ENCODE results near the gene HIVEP1. TPM values are rescaled to one million over a fixed set of nuclear protein-coding genes. Genes with fewer than 3 reads are reported as not detected.

The HIVEP1 gene
- total and polyA plus RNA-seq, 2 of the 13 experiments (the other 11 are each of a cell fraction or from before 2014, with no cell fraction given) = 7.4 to 9.9 TPM

- TF ChIP-seq, protein P1, sequence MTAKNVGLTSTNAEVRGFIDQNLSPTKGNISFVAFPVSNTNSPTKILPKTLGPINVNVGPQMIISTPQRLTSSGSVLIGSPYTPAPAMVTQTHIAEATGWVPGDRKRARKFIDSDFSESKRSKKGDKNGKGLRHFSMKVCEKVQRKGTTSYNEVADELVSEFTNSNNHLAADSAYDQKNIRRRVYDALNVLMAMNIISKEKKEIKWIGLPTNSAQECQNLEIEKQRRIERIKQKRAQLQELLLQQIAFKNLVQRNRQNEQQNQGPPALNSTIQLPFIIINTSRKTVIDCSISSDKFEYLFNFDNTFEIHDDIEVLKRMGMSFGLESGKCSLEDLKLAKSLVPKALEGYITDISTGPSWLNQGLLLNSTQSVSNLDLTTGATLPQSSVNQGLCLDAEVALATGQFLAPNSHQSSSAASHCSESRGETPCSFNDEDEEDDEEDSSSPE (CRISPR knock-in tag; IDR thresholded peaks at IDR 0.05) = no peak
- TF ChIP-seq, protein P2, sequence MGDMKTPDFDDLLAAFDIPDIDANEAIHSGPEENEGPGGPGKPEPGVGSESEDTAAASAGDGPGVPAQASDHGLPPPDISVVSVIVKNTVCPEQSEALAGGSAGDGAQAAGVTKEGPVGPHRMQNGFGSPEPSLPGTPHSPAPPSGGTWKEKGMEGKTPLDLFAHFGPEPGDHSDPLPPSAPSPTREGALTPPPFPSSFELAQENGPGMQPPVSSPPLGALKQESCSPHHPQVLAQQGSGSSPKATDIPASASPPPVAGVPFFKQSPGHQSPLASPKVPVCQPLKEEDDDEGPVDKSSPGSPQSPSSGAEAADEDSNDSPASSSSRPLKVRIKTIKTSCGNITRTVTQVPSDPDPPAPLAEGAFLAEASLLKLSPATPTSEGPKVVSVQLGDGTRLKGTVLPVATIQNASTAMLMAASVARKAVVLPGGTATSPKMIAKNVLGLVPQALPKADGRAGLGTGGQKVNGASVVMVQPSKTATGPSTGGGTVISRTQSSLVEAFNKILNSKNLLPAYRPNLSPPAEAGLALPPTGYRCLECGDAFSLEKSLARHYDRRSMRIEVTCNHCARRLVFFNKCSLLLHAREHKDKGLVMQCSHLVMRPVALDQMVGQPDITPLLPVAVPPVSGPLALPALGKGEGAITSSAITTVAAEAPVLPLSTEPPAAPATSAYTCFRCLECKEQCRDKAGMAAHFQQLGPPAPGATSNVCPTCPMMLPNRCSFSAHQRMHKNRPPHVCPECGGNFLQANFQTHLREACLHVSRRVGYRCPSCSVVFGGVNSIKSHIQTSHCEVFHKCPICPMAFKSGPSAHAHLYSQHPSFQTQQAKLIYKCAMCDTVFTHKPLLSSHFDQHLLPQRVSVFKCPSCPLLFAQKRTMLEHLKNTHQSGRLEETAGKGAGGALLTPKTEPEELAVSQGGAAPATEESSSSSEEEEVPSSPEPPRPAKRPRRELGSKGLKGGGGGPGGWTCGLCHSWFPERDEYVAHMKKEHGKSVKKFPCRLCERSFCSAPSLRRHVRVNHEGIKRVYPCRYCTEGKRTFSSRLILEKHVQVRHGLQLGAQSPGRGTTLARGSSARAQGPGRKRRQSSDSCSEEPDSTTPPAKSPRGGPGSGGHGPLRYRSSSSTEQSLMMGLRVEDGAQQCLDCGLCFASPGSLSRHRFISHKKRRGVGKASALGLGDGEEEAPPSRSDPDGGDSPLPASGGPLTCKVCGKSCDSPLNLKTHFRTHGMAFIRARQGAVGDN (CRISPR knock-in tag; IDR thresholded peaks at IDR 0.05) = peak; percentile 12; the same call in 1 of the 2 replicates
- peak; percentile 9 for TF ChIP-seq YY1 (IDR thresholded peaks at IDR 0.05; ENCODE audit: insufficient read depth, insufficient replicate concordance, low read depth, low read length)
- TF ChIP-seq BATF2 (CRISPR knock-in tag; IDR thresholded peaks at IDR 0.05) = no peak
- no peak for TF ChIP-seq HOXA7 (CRISPR knock-in tag; IDR thresholded peaks at IDR 0.05)
- TF ChIP-seq ZNF329 (CRISPR knock-in tag; IDR thresholded peaks at IDR 0.05; ENCODE audit: low read depth) = peak; percentile 23; the same call in 1 of the 2 replicates
- TF ChIP-seq GATAD1 (CRISPR knock-in tag; IDR thresholded peaks at IDR 0.05) = no peak
- TF ChIP-seq ZNF75D (CRISPR knock-in tag; IDR thresholded peaks at IDR 0.05; ENCODE audit: borderline replicate concordance) = no peak
- no peak for TF ChIP-seq E2F1 (CRISPR knock-in tag; IDR thresholded peaks at IDR 0.05)
- TF ChIP-seq, protein P3, sequence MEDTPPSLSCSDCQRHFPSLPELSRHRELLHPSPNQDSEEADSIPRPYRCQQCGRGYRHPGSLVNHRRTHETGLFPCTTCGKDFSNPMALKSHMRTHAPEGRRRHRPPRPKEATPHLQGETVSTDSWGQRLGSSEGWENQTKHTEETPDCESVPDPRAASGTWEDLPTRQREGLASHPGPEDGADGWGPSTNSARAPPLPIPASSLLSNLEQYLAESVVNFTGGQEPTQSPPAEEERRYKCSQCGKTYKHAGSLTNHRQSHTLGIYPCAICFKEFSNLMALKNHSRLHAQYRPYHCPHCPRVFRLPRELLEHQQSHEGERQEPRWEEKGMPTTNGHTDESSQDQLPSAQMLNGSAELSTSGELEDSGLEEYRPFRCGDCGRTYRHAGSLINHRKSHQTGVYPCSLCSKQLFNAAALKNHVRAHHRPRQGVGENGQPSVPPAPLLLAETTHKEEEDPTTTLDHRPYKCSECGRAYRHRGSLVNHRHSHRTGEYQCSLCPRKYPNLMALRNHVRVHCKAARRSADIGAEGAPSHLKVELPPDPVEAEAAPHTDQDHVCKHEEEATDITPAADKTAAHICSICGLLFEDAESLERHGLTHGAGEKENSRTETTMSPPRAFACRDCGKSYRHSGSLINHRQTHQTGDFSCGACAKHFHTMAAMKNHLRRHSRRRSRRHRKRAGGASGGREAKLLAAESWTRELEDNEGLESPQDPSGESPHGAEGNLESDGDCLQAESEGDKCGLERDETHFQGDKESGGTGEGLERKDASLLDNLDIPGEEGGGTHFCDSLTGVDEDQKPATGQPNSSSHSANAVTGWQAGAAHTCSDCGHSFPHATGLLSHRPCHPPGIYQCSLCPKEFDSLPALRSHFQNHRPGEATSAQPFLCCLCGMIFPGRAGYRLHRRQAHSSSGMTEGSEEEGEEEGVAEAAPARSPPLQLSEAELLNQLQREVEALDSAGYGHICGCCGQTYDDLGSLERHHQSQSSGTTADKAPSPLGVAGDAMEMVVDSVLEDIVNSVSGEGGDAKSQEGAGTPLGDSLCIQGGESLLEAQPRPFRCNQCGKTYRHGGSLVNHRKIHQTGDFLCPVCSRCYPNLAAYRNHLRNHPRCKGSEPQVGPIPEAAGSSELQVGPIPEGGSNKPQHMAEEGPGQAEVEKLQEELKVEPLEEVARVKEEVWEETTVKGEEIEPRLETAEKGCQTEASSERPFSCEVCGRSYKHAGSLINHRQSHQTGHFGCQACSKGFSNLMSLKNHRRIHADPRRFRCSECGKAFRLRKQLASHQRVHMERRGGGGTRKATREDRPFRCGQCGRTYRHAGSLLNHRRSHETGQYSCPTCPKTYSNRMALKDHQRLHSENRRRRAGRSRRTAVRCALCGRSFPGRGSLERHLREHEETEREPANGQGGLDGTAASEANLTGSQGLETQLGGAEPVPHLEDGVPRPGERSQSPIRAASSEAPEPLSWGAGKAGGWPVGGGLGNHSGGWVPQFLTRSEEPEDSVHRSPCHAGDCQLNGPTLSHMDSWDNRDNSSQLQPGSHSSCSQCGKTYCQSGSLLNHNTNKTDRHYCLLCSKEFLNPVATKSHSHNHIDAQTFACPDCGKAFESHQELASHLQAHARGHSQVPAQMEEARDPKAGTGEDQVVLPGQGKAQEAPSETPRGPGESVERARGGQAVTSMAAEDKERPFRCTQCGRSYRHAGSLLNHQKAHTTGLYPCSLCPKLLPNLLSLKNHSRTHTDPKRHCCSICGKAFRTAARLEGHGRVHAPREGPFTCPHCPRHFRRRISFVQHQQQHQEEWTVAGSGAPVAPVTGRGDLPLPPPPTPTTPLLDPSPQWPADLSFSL (CRISPR knock-in tag; IDR thresholded peaks at IDR 0.05) = no peak
- TF ChIP-seq SP2 (CRISPR knock-in tag; IDR thresholded peaks at IDR 0.05) = no peak
- TF ChIP-seq AGO2 (optimal IDR thresholded peaks at IDR 0.05; ENCODE audit: low read depth, low read length) = peak; percentile 1
These were observed 2.9 kb upstream of the HIVEP1 start (continued) for GRCh38 chr6:12009180-12009685.

Measured in HepG2 (cell line).